Fibroblast of villous mesenchyme (primary cell): ENCODE results near the gene FNDC1. TPM values are rescaled to one million over a fixed set of nuclear protein-coding genes. Genes with fewer than 3 reads are reported as not detected.
"Not testable (repeated sequence)": the region's sequence is repeated elsewhere in the genome, so short reads cannot be mapped to it uniquely, and the experiment has no call there.

Experiments
- DNase-seq: peaks from one replicate; pipeline ENCODE4 v3.0.0-alpha.2; 2010; ENCODE audit warnings: low read depth
- H3K4me3 ChIP-seq: 2 replicates; pipeline ENCODE4 v1.5.1; 2011; ENCODE audit warnings: low read depth, mild to moderate bottlenecking, low read length
- total RNA-seq: library from RNA; depleted of rRNA; stranded (reverse); fragments of >200 nt; gene quantifications from 2 replicates; pipeline ENCODE4 v1.2.3, GENCODE V29; 2012
- TF ChIP-seq, protein P1 (sequence below): IDR thresholded peaks from 2 replicates; pipeline ENCODE4 v1.5.1; 2012; ENCODE audit warnings: low read depth, mild to moderate bottlenecking, low read length; ENCODE audit not compliant: insufficient read depth

Gene FNDC1
- total RNA-seq, 1 donor = under 0.01 TPM

DNA sequence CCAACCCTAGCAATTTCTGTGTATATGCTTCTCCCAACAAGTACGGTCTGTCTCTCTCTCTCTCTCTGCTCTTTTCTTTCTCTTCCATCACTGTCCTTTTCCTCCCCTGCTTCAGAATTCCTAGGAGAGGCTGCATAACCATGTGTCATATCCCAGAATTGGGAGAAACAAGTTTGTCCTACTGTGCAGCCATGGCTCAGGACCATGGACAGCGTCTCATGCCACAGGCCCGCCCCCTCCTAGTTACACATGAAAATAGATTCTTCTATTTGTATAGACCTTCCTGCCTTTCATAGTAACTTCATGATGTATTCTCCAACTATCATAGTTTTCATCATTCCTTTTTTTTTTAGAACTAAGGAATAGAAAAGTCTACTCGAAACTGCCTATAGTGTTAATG, 98.0 kb downstream of the FNDC1 start:
- no peak for DNase-seq
- no peak overlapping the region for H3K4me3 ChIP-seq
- TF ChIP-seq, protein P1, sequence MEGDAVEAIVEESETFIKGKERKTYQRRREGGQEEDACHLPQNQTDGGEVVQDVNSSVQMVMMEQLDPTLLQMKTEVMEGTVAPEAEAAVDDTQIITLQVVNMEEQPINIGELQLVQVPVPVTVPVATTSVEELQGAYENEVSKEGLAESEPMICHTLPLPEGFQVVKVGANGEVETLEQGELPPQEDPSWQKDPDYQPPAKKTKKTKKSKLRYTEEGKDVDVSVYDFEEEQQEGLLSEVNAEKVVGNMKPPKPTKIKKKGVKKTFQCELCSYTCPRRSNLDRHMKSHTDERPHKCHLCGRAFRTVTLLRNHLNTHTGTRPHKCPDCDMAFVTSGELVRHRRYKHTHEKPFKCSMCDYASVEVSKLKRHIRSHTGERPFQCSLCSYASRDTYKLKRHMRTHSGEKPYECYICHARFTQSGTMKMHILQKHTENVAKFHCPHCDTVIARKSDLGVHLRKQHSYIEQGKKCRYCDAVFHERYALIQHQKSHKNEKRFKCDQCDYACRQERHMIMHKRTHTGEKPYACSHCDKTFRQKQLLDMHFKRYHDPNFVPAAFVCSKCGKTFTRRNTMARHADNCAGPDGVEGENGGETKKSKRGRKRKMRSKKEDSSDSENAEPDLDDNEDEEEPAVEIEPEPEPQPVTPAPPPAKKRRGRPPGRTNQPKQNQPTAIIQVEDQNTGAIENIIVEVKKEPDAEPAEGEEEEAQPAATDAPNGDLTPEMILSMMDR = no peak

- no peak for DNase-seq
- TF ChIP-seq, protein P1 = no peak
- no peak overlapping the region for H3K4me3 ChIP-seq
Measured at GRCh38 chr6:159268511-159268910, 99.3 kb downstream of the FNDC1 start.

- no peak overlapping the region for H3K4me3 ChIP-seq
- TF ChIP-seq, protein P1 = no peak
- DNase-seq = no peak
Measured at GRCh38 chr6:159271257-159271656, 102.1 kb downstream of the FNDC1 start.

DNA sequence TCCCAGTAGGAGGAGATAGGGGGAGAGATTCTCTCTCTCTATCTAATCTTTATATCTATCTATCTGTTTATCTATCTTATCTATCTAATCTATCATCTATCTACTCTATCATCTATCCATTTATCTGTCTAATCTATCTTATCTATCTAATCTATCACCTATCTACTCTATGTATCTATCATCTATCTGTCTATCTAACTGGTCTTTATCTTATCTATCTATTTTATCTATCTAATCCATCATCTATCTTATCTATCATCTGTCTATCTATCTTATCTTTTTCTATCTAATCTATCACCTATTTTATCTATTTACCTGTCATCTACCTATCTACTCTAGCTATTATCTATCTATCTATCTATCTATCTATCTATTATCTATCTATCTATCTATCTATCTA, 109.4 kb downstream of the FNDC1 start:
- TF ChIP-seq, protein P1 = no peak
- no peak for DNase-seq
- no peak overlapping the region for H3K4me3 ChIP-seq

DNA sequence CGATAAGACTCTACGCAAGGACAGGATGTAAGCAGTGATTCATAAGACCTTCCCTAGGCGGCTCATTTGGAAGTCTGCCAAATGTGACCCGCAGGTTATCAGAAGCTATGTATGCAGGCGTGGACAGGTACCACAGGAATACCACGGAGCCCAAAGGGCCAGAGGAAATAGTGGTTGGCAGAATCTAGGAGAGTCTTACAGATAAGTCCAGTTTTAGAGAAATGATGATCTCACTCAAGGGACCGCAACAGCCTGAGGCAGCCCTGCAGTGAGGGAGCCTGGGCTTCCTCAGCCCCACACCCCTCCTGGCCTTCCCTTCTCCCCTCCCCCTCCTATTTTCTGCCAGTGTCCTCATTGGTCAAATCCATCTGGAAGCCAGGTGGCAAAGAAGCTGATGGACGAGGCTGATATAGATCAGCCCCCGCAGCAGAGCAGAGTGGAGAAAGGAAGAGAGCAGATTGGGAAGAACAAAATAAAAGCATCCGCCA, 110.6 kb downstream of the FNDC1 start:
- DNase-seq = no peak
- H3K4me3 ChIP-seq = no peak overlapping the region
- TF ChIP-seq, protein P1 = no peak

DNA sequence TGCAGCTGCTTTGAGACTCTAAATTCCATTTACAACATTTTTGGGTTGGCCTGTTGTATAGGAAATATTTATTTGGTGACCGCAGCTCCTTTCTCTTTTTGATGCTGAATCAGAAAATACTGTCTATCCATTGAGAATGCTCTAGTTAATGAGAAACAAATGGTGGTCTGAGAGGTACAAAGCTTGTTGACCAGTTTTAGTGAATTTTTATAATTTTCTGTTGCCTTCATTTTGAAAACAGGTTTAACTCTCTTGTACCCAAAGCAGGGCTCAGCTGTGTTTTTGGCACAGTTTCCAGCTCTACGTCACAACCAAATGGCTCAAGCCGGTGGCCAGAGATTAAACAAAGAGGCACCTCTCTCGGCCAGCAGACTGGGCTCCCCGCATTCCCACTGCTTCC, 113.2 kb downstream of the FNDC1 start:
- H3K4me3 ChIP-seq = no peak overlapping the region
- TF ChIP-seq, protein P1 = no peak
- no peak for DNase-seq

- not testable (repeated sequence) for DNase-seq, H3K4me3 ChIP-seq
Measured at GRCh38 chr6:159284661-159285060, 115.5 kb downstream of the FNDC1 start.
